Right lobe of liver (tissue), 4 donors: ENCODE data around the gene ZBTB17.

Experiments
- POLR2A ChIP-seq: fragments of 450-650 bp; IDR thresholded peaks from one replicate; pipeline ENCODE4 v1.6.1; 2017; ENCODE audit warnings: antibody characterized with exemption, mild to moderate bottlenecking
- TF ChIP-seq, protein P1 (sequence below), 4 donors: fragments of 200-600 bp in 3 of 4; fragments of 450-650 bp in 1 of 4; IDR thresholded peaks; one replicate each; pipeline versions ENCODE4 v1.5.1 to v1.8.0; 2016 to 2022; ENCODE audit warnings: antibody characterized with exemption in 4 of 4, mild to moderate bottlenecking in 2 of 4
- donor health status: DM: no; HTN: no; CAD: no.
- donor health status: DM: no; HTN: no; CAD: no.
- donor health status: DM: no; HTN: yes; CAD: no.

DNA sequence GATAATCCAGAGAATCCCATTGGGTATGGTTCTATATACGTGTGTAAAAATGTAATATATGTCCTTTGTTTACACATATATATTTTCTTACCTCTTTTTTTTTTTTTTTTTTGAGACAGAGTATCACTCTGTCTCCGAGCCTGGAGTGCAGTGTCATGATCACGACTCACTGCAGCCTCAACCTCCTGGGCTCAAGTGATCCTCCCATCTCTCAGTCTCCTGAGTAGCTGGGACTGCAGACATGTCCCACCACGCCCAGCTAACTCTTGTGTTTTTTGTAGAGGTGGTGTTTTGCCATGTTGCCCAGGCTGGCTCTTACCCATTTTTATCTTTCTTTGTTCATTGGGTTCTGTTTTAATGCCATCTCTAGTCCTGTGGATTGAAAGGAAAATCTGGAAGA is 59.5 kb downstream of the ZBTB17 start:
- TF ChIP-seq, protein P1, sequence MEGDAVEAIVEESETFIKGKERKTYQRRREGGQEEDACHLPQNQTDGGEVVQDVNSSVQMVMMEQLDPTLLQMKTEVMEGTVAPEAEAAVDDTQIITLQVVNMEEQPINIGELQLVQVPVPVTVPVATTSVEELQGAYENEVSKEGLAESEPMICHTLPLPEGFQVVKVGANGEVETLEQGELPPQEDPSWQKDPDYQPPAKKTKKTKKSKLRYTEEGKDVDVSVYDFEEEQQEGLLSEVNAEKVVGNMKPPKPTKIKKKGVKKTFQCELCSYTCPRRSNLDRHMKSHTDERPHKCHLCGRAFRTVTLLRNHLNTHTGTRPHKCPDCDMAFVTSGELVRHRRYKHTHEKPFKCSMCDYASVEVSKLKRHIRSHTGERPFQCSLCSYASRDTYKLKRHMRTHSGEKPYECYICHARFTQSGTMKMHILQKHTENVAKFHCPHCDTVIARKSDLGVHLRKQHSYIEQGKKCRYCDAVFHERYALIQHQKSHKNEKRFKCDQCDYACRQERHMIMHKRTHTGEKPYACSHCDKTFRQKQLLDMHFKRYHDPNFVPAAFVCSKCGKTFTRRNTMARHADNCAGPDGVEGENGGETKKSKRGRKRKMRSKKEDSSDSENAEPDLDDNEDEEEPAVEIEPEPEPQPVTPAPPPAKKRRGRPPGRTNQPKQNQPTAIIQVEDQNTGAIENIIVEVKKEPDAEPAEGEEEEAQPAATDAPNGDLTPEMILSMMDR (IDR thresholded peaks at IDR 0.05) = no peak
- no peak for TF ChIP-seq POLR2A
